Astrocyte (in vitro differentiated cells and primary cell): ENCODE results near the gene C5orf15.

ENCODE experiments used
- EZH2 ChIP-seq: IDR thresholded peaks from 2 replicates; pipeline ENCODE4 v1.6.1; 2012; ENCODE audit warnings: mild to moderate bottlenecking, low read length, inconsistent platforms; ENCODE audit not compliant: insufficient read depth
- TF ChIP-seq, protein P1 (sequence below): IDR thresholded peaks from 2 replicates; pipeline ENCODE4 v1.5.1; 2011; ENCODE audit warnings: low read depth, mild to moderate bottlenecking, inconsistent platforms, low read length, moderate library complexity; ENCODE audit not compliant: insufficient read depth

GRCh38 chr5:133936651-133937015 is 31.8 kb downstream of the C5orf15 start:
- TF ChIP-seq, protein P1, sequence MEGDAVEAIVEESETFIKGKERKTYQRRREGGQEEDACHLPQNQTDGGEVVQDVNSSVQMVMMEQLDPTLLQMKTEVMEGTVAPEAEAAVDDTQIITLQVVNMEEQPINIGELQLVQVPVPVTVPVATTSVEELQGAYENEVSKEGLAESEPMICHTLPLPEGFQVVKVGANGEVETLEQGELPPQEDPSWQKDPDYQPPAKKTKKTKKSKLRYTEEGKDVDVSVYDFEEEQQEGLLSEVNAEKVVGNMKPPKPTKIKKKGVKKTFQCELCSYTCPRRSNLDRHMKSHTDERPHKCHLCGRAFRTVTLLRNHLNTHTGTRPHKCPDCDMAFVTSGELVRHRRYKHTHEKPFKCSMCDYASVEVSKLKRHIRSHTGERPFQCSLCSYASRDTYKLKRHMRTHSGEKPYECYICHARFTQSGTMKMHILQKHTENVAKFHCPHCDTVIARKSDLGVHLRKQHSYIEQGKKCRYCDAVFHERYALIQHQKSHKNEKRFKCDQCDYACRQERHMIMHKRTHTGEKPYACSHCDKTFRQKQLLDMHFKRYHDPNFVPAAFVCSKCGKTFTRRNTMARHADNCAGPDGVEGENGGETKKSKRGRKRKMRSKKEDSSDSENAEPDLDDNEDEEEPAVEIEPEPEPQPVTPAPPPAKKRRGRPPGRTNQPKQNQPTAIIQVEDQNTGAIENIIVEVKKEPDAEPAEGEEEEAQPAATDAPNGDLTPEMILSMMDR = no peak
- no peak for TF ChIP-seq EZH2
